H9 (cell line): ENCODE measurements around the gene TENM3. TPM values are rescaled to one million over a fixed set of nuclear protein-coding genes. Genes with fewer than 3 reads are reported as not detected.

ENCODE experiments used
- DNase-seq: peaks from one replicate; pipeline ENCODE4 v3.0.0-alpha.2; 2017
- H2AFZ ChIP-seq: one replicate; pipeline ENCODE4 v1.6.1; 2013; ENCODE audit warnings: mild to moderate bottlenecking, low read length, control low read depth, moderate library complexity
- H2AK5ac ChIP-seq: 2 replicates; pipeline ENCODE4 v1.6.1; 2013; ENCODE audit warnings: low read length, control low read depth, mixed read lengths; ENCODE audit not compliant: insufficient read length
- H2BK120ac ChIP-seq: one replicate; pipeline ENCODE4 v1.6.1; 2013; ENCODE audit warnings: low read depth, mild to moderate bottlenecking, low read length, control low read depth, inconsistent platforms; ENCODE audit not compliant: poor library complexity, severe bottlenecking
- H2BK12ac ChIP-seq: 2 replicates; pipeline ENCODE4 v1.6.1; 2013; ENCODE audit warnings: low read length, control low read depth, mixed read lengths, low read depth; ENCODE audit not compliant: insufficient read length
- H2BK15ac ChIP-seq: 2 replicates; pipeline ENCODE4 v1.6.1; 2013; ENCODE audit warnings: low read depth, low read length, control low read depth
- H2BK20ac ChIP-seq: one replicate; pipeline ENCODE4 v1.6.1; 2013; ENCODE audit warnings: low read depth, mild to moderate bottlenecking, low read length, control low read depth, inconsistent platforms; ENCODE audit not compliant: poor library complexity, severe bottlenecking
- H2BK5ac ChIP-seq: 2 replicates; pipeline ENCODE4 v1.6.1; 2013; ENCODE audit warnings: low read length, control low read depth, mixed read lengths; ENCODE audit not compliant: insufficient read length
- H3K14ac ChIP-seq: 2 replicates; pipeline ENCODE4 v1.6.1; 2013; ENCODE audit warnings: low read length, control low read depth; ENCODE audit not compliant: insufficient read depth
- H3K18ac ChIP-seq: 2 replicates; pipeline ENCODE4 v1.6.1; 2013; ENCODE audit warnings: low read depth, mild to moderate bottlenecking, mixed read lengths, low read length, control low read depth; ENCODE audit not compliant: insufficient read length
- H3K23ac ChIP-seq: 2 replicates; pipeline ENCODE4 v1.6.1; 2013; ENCODE audit warnings: low read length, control low read depth, mixed read lengths, low read depth; ENCODE audit not compliant: insufficient read length
- H3K23me2 ChIP-seq: 2 replicates; pipeline ENCODE4 v1.6.1; 2013; ENCODE audit warnings: low read depth, mild to moderate bottlenecking, mixed read lengths, low read length, control low read depth; ENCODE audit not compliant: insufficient read length, poor library complexity, severe bottlenecking
- H3K27ac ChIP-seq: 2 replicates; pipeline ENCODE4 v1.5.1; 2013; ENCODE audit warnings: low read length, control low read depth, mixed read lengths, low read depth; ENCODE audit not compliant: insufficient read length
- H3K27me3 ChIP-seq: 2 replicates; pipeline ENCODE4 v1.6.1; 2013; ENCODE audit warnings: low read length, control low read depth, inconsistent platforms; ENCODE audit not compliant: insufficient read depth
- H3K4ac ChIP-seq: 2 replicates; pipeline ENCODE4 v1.6.1; 2013; ENCODE audit warnings: low read depth, mild to moderate bottlenecking, control low read depth, inconsistent platforms, low read length, moderate library complexity
- H3K4me1 ChIP-seq: 2 replicates; pipeline ENCODE4 v1.6.1; 2013; ENCODE audit warnings: low read length, control low read depth, inconsistent platforms; ENCODE audit not compliant: insufficient read depth
- H3K4me2 ChIP-seq: 2 replicates; pipeline ENCODE4 v1.6.1; 2013; ENCODE audit warnings: low read length, control low read depth, mixed read lengths; ENCODE audit not compliant: insufficient read length, insufficient read depth
- H3K56ac ChIP-seq: 2 replicates; pipeline ENCODE4 v1.6.1; 2013; ENCODE audit warnings: low read depth, mild to moderate bottlenecking, mixed read lengths, low read length, control low read depth; ENCODE audit not compliant: insufficient read length
- H3K79me1 ChIP-seq: 2 replicates; pipeline ENCODE4 v1.6.1; 2013; ENCODE audit warnings: low read depth, mild to moderate bottlenecking, moderate library complexity, low read length, control low read depth, inconsistent platforms; ENCODE audit not compliant: insufficient read depth, poor library complexity, severe bottlenecking
- H3K79me2 ChIP-seq: 2 replicates; pipeline ENCODE4 v1.6.1; 2013; ENCODE audit warnings: low read length, control low read depth, inconsistent platforms; ENCODE audit not compliant: insufficient read depth
- H3K9ac ChIP-seq: 2 replicates; pipeline ENCODE4 v1.6.1; 2013; ENCODE audit warnings: low read length, control low read depth, mixed read lengths; ENCODE audit not compliant: insufficient read length; ENCODE audit errors: extremely low read depth
- H3K9me3 ChIP-seq: one replicate; pipeline ENCODE4 v1.6.1; 2013; ENCODE audit warnings: low read depth, low read length, inconsistent platforms; ENCODE audit not compliant: control insufficient read depth
- H3T11ph ChIP-seq: one replicate; pipeline ENCODE4 v1.6.1; 2013; ENCODE audit warnings: mild to moderate bottlenecking, low read length, control low read depth, inconsistent platforms
- H4K20me1 ChIP-seq: one replicate; pipeline ENCODE4 v1.6.1; 2013; ENCODE audit not compliant: control insufficient read depth, insufficient read length, insufficient read depth
- H4K5ac ChIP-seq: 2 replicates; pipeline ENCODE4 v1.6.1; 2013; ENCODE audit warnings: low read depth, mild to moderate bottlenecking, mixed read lengths, low read length, control low read depth; ENCODE audit not compliant: insufficient read length
- H4K8ac ChIP-seq: replicated peaks from 2 replicates; pipeline ENCODE4 v1.6.1; 2013; ENCODE audit warnings: low read length, control low read depth, mixed read lengths, low read depth; ENCODE audit not compliant: insufficient read length
- H4K91ac ChIP-seq: 2 replicates; pipeline ENCODE4 v1.6.1; 2013; ENCODE audit warnings: low read depth, mild to moderate bottlenecking, moderate library complexity, mixed read lengths, low read length, control low read depth; ENCODE audit not compliant: insufficient read length
- H3K27ac Mint-ChIP-seq, 3 experiments: 2 replicates in 2 of 3; 3 replicates in 1 of 3; pipeline ENCODE4 v1.8.0; 2020 to 2021; ENCODE audit warnings: mixed read lengths in 3 of 3, mild to moderate bottlenecking in 1 of 3, moderate library complexity in 1 of 3
- H3K27me3 Mint-ChIP-seq: 2 replicates; pipeline ENCODE4 v1.8.0; 2021; ENCODE audit warnings: low read depth, mild to moderate bottlenecking, moderate library complexity, mixed read lengths
- H3K36me3 Mint-ChIP-seq, 3 experiments: 2 replicates in 2 of 3; 3 replicates in 1 of 3; pipeline ENCODE4 v1.8.0; 2020 to 2021; ENCODE audit warnings: low read depth in 3 of 3, mixed read lengths in 3 of 3; ENCODE audit not compliant: insufficient read depth in 1 of 3
- H3K4me1 Mint-ChIP-seq, 2 experiments: 2 replicates each; pipeline ENCODE4 v1.8.0; 2020; ENCODE audit warnings: mixed read lengths in 2 of 2
- H3K4me3 Mint-ChIP-seq, 2 experiments: 2 replicates in 1 of 2; 3 replicates in 1 of 2; pipeline ENCODE4 v1.8.0; 2020 to 2021; ENCODE audit warnings: mild to moderate bottlenecking in 2 of 2, mixed read lengths in 2 of 2, moderate library complexity in 1 of 2
- H3K9me3 Mint-ChIP-seq, 2 experiments: 2 replicates in 1 of 2; 3 replicates in 1 of 2; pipeline ENCODE4 v1.8.0; 2020; ENCODE audit warnings: mild to moderate bottlenecking in 2 of 2, mixed read lengths in 2 of 2, moderate library complexity in 1 of 2
- WGBS: extraction: QIAGEN DNeasy Blood & Tissue Kit; methylation state at CpG from one replicate; pipeline ENCODE4 v1.1.7; 2013; ENCODE audit warnings: missing lambda C conversion rate, low lambda C conversion rate, mixed read lengths; ENCODE audit not compliant: insufficient read length; ENCODE audit errors: extremely low coverage; 5-methylcytosine and 5-hydroxymethylcytosine counted together
- total RNA-seq: library from RNA; stranded (reverse); gene quantifications from 2 replicates; pipeline ENCODE4 v1.2.1, GENCODE V29; 2021
- TF ChIP-seq, protein P1 (sequence below): fragments of 200-600 bp; sonication (generic); conservative IDR thresholded peaks from 3 replicates; pipeline ENCODE4 v1.8.0; 2021; ENCODE audit warnings: antibody characterized with exemption, mild to moderate bottlenecking

Gene TENM3
- total RNA-seq, 1 experiment from 2014 or later = 49.6 TPM

DNA sequence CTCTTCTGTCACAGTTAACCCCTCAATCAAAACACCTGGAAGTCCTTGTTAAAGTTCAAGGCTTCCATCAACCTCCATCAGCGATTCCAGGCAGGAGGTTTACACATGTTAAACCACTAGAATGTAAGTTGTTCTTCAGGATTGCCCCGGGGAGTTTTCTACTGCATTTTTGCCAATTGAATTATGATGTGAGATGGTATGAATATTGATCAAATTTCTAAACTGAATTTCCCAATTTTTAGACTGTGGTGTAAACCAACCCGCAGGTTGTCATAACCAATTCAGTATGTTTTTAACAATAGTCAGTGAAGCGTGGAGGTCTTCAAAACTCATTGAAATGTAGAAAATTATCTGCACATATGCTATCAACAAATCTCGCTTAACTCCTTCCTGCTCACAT is 21.2 kb upstream of the TENM3 start:
- H3K79me1 ChIP-seq = no peaks in the 10 kb centered on the region
- H4K8ac ChIP-seq = no peak overlapping the region
- no peak overlapping the region for H3K27ac Mint-ChIP-seq
- TF ChIP-seq, protein P1, sequence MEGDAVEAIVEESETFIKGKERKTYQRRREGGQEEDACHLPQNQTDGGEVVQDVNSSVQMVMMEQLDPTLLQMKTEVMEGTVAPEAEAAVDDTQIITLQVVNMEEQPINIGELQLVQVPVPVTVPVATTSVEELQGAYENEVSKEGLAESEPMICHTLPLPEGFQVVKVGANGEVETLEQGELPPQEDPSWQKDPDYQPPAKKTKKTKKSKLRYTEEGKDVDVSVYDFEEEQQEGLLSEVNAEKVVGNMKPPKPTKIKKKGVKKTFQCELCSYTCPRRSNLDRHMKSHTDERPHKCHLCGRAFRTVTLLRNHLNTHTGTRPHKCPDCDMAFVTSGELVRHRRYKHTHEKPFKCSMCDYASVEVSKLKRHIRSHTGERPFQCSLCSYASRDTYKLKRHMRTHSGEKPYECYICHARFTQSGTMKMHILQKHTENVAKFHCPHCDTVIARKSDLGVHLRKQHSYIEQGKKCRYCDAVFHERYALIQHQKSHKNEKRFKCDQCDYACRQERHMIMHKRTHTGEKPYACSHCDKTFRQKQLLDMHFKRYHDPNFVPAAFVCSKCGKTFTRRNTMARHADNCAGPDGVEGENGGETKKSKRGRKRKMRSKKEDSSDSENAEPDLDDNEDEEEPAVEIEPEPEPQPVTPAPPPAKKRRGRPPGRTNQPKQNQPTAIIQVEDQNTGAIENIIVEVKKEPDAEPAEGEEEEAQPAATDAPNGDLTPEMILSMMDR = no peak
- H3K4me1 Mint-ChIP-seq = peaks cover 23 to 25% of the 10 kb centered on the region in 2 experiments
- no peak overlapping the region for H3K4me3 Mint-ChIP-seq
- no peak overlapping the region for H2AK5ac ChIP-seq
- no peak overlapping the region for H3K18ac ChIP-seq
- DNase-seq = no peak
- no peaks in the 10 kb centered on the region for H3K27me3 Mint-ChIP-seq
- H2AFZ ChIP-seq = no peak overlapping the region
- no peak overlapping the region for H3K4ac ChIP-seq
- H3K4me2 ChIP-seq = no peak overlapping the region
- no peak overlapping the region for H3K23ac ChIP-seq
- H3K79me2 ChIP-seq = no peaks in the 10 kb centered on the region
- no peak overlapping the region for H2BK5ac ChIP-seq
- H3K9me3 Mint-ChIP-seq = no peaks in the 10 kb centered on the region
- no peak overlapping the region for H4K91ac ChIP-seq
- no CpG with 5 or more reads among the region's 5 CpGs for WGBS
- no peaks in the 10 kb centered on the region for H3K27me3 ChIP-seq
- H3K23me2 ChIP-seq = no peaks in the 10 kb centered on the region
- H3T11ph ChIP-seq = no peak overlapping the region
- no peak overlapping the region for H4K5ac ChIP-seq
- H3K9ac ChIP-seq = no peak overlapping the region
- H3K9me3 ChIP-seq = no peaks in the 10 kb centered on the region
- no peak overlapping the region for H2BK12ac ChIP-seq
- H3K36me3 Mint-ChIP-seq = no peaks in the 10 kb centered on the region
- no peak overlapping the region for H2BK120ac ChIP-seq
- no peak overlapping the region for H3K27ac ChIP-seq
- no peak overlapping the region for H2BK20ac ChIP-seq
- no peak overlapping the region for H3K14ac ChIP-seq
- no peaks in the 10 kb centered on the region for H4K20me1 ChIP-seq
- peaks cover 3% of the 10 kb centered on the region; the same call in 1 of the 2 replicates for H3K4me1 ChIP-seq
- no peak overlapping the region for H2BK15ac ChIP-seq
- no peak overlapping the region for H3K56ac ChIP-seq
